DND-41 (cell line): Measurements from ENCODE around the gene HTT-AS.

Experiments
- CTCF ChIP-seq: IDR thresholded peaks from 2 replicates; pipeline ENCODE4 v1.5.1; 2012; ENCODE audit warnings: borderline replicate concordance, low read length, moderate library complexity, mild to moderate bottlenecking; ENCODE audit not compliant: poor library complexity, severe bottlenecking; ENCODE audit errors: extremely low read depth
- EZH2 ChIP-seq: IDR thresholded peaks from 3 replicates; pipeline ENCODE4 v1.6.1; 2012; ENCODE audit warnings: borderline replicate concordance, low read depth, mild to moderate bottlenecking, moderate library complexity, low read length, inconsistent platforms; ENCODE audit not compliant: severe bottlenecking

- TF ChIP-seq CTCF (no peak), EZH2 (no peak)
Observed at GRCh38 chr4:3060946-3061345, 13.4 kb downstream of the HTT-AS start.
